ENCODE measurements around the gene PACSIN1.

DNA sequence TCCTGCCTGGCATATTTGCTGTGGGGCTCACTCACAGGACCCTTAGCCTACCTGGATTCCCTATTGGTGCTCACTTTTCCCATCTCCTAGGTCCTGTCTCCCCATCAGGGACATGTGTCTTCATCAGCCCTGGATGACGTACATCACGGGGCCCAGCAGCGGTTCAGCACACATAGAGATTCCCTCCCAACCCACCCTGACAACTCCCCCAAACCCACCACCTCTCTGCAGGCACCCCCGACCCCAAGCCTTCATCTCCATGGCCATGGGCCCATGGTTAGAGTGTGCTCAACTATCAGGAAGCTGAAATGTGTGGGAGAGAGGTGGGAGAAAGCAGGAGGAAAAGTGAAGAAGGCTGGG lies 115.7 kb downstream of the PACSIN1 start:
- TF ChIP-seq, protein P1, sequence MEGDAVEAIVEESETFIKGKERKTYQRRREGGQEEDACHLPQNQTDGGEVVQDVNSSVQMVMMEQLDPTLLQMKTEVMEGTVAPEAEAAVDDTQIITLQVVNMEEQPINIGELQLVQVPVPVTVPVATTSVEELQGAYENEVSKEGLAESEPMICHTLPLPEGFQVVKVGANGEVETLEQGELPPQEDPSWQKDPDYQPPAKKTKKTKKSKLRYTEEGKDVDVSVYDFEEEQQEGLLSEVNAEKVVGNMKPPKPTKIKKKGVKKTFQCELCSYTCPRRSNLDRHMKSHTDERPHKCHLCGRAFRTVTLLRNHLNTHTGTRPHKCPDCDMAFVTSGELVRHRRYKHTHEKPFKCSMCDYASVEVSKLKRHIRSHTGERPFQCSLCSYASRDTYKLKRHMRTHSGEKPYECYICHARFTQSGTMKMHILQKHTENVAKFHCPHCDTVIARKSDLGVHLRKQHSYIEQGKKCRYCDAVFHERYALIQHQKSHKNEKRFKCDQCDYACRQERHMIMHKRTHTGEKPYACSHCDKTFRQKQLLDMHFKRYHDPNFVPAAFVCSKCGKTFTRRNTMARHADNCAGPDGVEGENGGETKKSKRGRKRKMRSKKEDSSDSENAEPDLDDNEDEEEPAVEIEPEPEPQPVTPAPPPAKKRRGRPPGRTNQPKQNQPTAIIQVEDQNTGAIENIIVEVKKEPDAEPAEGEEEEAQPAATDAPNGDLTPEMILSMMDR (optimal IDR thresholded peaks at IDR 0.05 in 1 of 3, IDR thresholded peaks at IDR 0.05 in 1 of 3, conservative IDR thresholded peaks at IDR 0.05 in 1 of 3; ENCODE audit: extremely low read depth in 1 of 3, insufficient read depth in 2 of 3, low read length in 3 of 3): no peak
- TF ChIP-seq EZH2 (IDR thresholded peaks at IDR 0.05; ENCODE audit: low read length): no peak

All from keratinocyte (primary cell).